A673 (cell line): ENCODE data around the gene MTFR2. TPM values are rescaled to one million over a fixed set of nuclear protein-coding genes. Genes with fewer than 3 reads are reported as not detected.
A peak's percentile ranks its signal among the peaks of the same experiment; 100 is the strongest.

Experiments
- BruUV-seq: library from RNA; stranded (reverse); fragments of 400-500 nt; replicated peaks from 2 replicates; lab custom pipeline; 2021; lab: Mats Ljungman, UMichigan
- CTCF ChIA-PET: fragments of 300-600 bp; sonication (Branson Sonifier 250); formaldehyde crosslinking; loops from one replicate; lab custom pipeline; 2022; ENCODE audit warnings: antibody characterized with exemption; lab: Charles Lee
- POLR2A ChIA-PET: fragments of 300-600 bp; sonication (Branson Sonifier 250); formaldehyde crosslinking; loops from one replicate; lab custom pipeline; 2022; ENCODE audit warnings: antibody characterized with exemption; ENCODE audit not compliant: low non-redundant PET; lab: Charles Lee
- DNase-seq: peaks from one replicate; pipeline ENCODE4 v3.0.0-alpha.2; 2015; ENCODE audit warnings: low spot score
- H3K27ac ChIP-seq: fragments of 200-600 bp; sonication (generic); 2 replicates; pipeline ENCODE4 v1.5.1; 2016; ENCODE audit warnings: mixed run types, low read depth, mild to moderate bottlenecking, mixed read lengths, antibody characterized with exemption, low read length; ENCODE audit not compliant: poor library complexity, severe bottlenecking
- H3K27me3 ChIP-seq: fragments of 200-600 bp; sonication (generic); replicated peaks from 2 replicates; pipeline ENCODE4 v1.6.1; 2017; ENCODE audit warnings: mixed run types, low read depth, mild to moderate bottlenecking, mixed read lengths, antibody characterized with exemption, low read length; ENCODE audit not compliant: insufficient read depth, poor library complexity
- H3K36me3 ChIP-seq: fragments of 200-600 bp; sonication (generic); 2 replicates; pipeline ENCODE4 v1.6.1; 2016; ENCODE audit warnings: mixed run types, mild to moderate bottlenecking, mixed read lengths, antibody characterized with exemption, low read length; ENCODE audit not compliant: insufficient read depth, poor library complexity, severe bottlenecking
- H3K4me1 ChIP-seq: fragments of 200-600 bp; sonication (generic); 2 replicates; pipeline ENCODE4 v1.6.1; 2017; ENCODE audit warnings: mixed run types, mild to moderate bottlenecking, mixed read lengths, antibody characterized with exemption, low read length; ENCODE audit not compliant: insufficient read depth, poor library complexity, severe bottlenecking
- H3K4me3 ChIP-seq: fragments of 200-600 bp; sonication (generic); 2 replicates; pipeline ENCODE4 v1.5.1; 2016; ENCODE audit warnings: low read depth, mixed run types, mild to moderate bottlenecking, mixed read lengths, low read length; ENCODE audit not compliant: poor library complexity, severe bottlenecking
- H3K9me3 ChIP-seq: fragments of 200-600 bp; sonication (generic); 2 replicates; pipeline ENCODE4 v1.6.1; 2016; ENCODE audit warnings: mixed run types, low read depth, mild to moderate bottlenecking, mixed read lengths, antibody characterized with exemption, low read length; ENCODE audit not compliant: poor library complexity, severe bottlenecking
- CTCF ChIP-seq: fragments of 300-800, 200-600 bp; sonication (generic); conservative IDR thresholded peaks from 2 replicates; pipeline ENCODE4 v1.5.1; 2017; ENCODE audit warnings: low read depth, mild to moderate bottlenecking, antibody characterized with exemption, low read length, moderate library complexity, mixed read lengths
- EZH2 ChIP-seq: fragments of 200-600 bp; sonication (generic); IDR thresholded peaks from 2 replicates; pipeline ENCODE4 v1.6.1; 2017; ENCODE audit warnings: borderline replicate concordance, low read depth, mild to moderate bottlenecking, mixed read lengths, antibody characterized with exemption, low read length; ENCODE audit not compliant: poor library complexity, severe bottlenecking
- intact Hi-C: fragments of 100-400 bp; cut with micrococcal nuclease; formaldehyde crosslinking; loops from one replicate; pipeline ENCODE4 v1.10.0; 2022; ENCODE audit not compliant: unreplicated experiment
- total RNA-seq: library from RNA; stranded (reverse); gene quantifications from 2 replicates; pipeline ENCODE4 v1.2.3, GENCODE V29; 2021

Gene MTFR2
- total RNA-seq, 1 experiment from 2014 or later: 12.6 TPM

- no peak for TF ChIP-seq EZH2
- 0 out of 2 replicates have a peak, but pooled peaks have one; percentile 19 for TF ChIP-seq CTCF
- Histone ChIP-seq H3K27ac (no peak overlapping the region), H3K9me3 (no peaks in the 10 kb centered on the region), H3K36me3 (no peaks in the 10 kb centered on the region), H3K4me3 (no peak overlapping the region), H3K4me1 (no peaks in the 10 kb centered on the region), H3K27me3 (peaks cover 13% of the 10 kb centered on the region)
- no peak for DNase-seq
- ChIA-PET POLR2A (no interaction called here), CTCF (no interaction called here)
- intact Hi-C loops: no loop called here
- no TSS peak for BruUV-seq
Observed at GRCh38 chr6:136208783-136209182, 41.3 kb downstream of the MTFR2 start.

GRCh38 chr6:136201732-136202131 lies 48.4 kb downstream of the MTFR2 start:
- Histone ChIP-seq H3K4me1 (no peaks in the 10 kb centered on the region), H3K27me3 (peaks cover 23% of the 10 kb centered on the region), H3K9me3 (no peaks in the 10 kb centered on the region), H3K36me3 (no peaks in the 10 kb centered on the region), H3K27ac (no peak overlapping the region), H3K4me3 (no peak overlapping the region)
- ChIA-PET CTCF (no interaction called here), POLR2A (no interaction called here)
- intact Hi-C loops: no loop called here
- TF ChIP-seq EZH2: no peak
- TF ChIP-seq CTCF: peak; percentile 30; the same call in 1 of the 2 replicates
- BruUV-seq: no TSS peak
- peak; percentile 14 for DNase-seq

- Histone ChIP-seq H3K4me1 (no peaks in the 10 kb centered on the region), H3K9me3 (no peaks in the 10 kb centered on the region), H3K27me3 (peaks cover 15% of the 10 kb centered on the region), H3K36me3 (no peaks in the 10 kb centered on the region), H3K27ac (no peak overlapping the region), H3K4me3 (no peak overlapping the region)
- ChIA-PET CTCF (no interaction called here), POLR2A (no interaction called here)
- no peak for TF ChIP-seq EZH2
- no peak for TF ChIP-seq CTCF
- intact Hi-C loops: no loop called here
- BruUV-seq: no TSS peak
- no peak for DNase-seq
Observed at GRCh38 chr6:136192902-136193301, 57.2 kb downstream of the MTFR2 start.
